Effector CD4-positive, alpha-beta T cell (primary cell): Measurements from ENCODE around the gene SLC8A1.

Source experiments
- DNase-seq: peaks from one replicate; pipeline ENCODE4 v3.0.0-alpha.2; 2020

The SLC8A1 gene

DNA sequence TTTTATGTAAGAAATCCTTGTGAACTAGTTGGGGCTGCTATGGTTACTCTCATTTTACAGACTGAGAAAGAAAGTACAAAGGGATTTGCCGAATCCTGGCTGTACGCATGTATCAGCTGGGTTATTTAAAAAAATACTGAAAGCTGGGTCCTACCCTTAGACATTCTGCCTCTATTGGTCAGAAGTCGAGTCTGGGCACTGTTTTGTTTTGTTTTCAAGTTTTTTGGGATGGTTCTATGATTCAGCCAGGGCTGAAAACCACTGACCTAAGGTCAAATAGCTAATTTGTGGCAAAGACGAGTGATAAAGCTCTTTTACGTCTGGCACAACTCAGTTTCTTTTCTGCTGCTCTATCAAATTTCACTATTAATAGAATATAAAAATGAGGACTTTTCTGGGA lies 5.9 kb upstream of the SLC8A1 start:
- no peak for DNase-seq

DNA sequence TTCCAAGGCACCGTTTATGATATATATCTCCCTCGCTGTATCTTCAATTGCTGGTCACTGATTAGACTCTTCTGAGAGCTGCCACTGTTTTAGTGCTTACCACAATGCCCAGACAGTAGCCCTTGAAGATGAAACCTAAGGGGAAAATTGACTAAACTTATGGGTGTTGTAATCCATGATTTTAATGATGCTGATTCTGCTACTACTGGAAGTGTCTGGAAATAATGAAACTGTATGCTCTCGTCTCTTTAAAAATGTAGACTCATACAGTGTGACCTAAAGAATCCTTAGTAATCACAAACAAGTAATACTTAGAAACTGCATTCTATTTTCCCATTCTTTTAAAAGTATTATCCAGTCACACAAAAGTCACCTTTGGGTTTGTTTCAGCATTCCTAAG lies 5.5 kb upstream of the SLC8A1 start:
- no peak for DNase-seq

DNA sequence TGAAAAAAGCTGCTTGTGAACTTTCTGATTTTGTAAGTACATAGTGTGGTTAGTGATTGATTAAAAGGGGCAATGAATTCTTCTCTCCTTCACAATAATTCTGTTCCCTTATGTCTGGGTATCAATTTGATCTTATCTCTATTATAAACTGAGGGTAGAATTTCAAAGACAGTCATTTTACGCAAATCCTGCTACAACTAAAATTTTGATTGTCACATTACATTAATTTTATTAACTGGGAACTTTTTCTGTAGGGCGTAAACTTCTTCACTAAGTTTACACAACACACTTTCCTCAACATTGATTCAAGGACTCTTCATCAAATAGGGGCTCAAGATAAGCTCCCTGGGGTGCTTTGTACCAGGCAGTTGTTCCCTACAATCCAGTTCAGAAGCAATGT lies 5.0 kb upstream of the SLC8A1 start:
- no peak for DNase-seq

- no peak for DNase-seq
Measured at GRCh38 chr2:40455661-40456060, 3.8 kb upstream of the SLC8A1 start.

DNA sequence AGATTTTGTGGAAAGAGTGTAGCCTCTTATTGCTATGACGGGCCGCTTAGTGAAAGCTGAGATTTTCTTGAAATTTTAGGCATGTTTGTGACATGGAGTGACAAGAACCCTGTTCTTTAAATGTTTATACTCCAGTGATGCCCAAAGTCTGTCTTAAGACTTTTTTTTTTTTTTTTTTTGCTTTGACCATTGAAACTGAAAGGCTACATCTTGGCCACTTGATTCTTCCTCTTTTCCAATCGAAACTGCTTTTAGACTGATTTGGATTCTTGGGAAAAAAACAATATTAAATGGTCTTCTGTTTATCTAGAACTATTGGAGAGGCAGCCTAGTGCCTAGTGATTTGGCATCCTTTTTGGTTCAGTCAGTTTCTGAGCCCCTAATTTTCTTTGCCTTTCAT lies 2.4 kb upstream of the SLC8A1 start:
- no peak for DNase-seq

GRCh38 chr2:40452786-40453185 lies 896 bp upstream of the SLC8A1 start:
- no peak for DNase-seq

DNA sequence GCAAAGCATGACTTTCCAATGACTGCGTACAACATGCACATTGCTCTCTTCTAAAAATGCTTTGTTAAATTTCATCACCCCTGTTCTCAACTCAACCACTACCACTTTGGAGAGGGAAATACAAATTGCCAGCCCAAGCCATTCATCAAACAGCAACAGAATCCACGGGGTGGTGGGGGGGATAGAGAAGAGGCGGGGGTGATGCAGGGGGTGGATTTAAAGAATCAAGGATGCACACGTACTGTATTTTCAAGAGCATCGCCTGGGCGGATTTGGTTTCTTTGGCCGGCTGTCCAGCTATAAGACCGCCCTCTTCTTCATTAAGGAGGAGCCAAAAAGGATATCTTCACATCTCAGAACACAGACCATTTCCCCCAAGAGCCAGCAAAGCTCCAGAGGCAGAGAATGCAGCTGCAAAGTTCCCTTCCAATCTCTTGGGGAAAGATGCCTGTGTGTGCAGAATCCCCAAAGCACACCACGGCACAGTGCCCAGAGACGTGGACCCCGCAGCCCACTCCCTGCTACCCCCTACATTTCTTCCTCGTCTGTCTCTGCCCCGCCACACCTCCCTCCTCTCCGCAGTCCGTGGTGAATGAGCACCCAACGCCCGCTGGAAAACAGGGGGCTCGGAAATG lies 977 bp downstream of the SLC8A1 start:
- no peak for DNase-seq

DNA sequence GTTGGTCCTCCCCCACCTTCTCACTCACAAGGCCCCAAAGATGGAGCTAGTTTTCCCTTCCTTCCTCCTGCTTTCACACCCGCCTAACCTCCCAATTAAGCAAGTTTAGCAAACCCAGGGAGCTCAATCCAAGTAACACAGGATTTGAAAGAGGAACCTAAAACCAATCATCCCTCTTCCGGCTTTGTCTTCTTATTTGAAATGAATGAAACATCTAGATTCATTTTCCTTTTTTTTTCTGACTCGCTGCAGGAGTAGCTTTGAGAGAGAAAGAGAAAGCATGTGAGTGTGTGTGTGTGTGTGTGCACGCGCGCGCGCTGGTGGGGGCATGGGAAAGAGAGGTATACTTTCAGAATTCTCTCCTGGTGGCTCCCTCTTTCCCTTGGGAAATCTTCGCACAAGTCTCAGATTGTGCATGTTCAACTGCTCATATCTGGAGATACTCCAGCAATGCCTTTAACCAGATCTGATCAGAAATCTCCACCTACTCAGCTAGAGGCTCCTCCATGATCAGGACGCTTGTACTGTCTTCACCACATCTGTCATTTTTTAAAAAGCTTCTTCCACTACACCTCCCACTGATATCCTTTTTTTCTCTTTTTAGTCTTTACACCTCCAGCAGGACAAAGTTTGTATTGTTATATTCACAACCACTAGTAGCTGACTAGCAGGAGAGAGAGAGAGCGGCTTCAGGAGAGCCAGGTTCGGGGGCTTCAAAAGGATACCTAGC lies 1.7 kb downstream of the SLC8A1 start:
- no peak for DNase-seq

DNA sequence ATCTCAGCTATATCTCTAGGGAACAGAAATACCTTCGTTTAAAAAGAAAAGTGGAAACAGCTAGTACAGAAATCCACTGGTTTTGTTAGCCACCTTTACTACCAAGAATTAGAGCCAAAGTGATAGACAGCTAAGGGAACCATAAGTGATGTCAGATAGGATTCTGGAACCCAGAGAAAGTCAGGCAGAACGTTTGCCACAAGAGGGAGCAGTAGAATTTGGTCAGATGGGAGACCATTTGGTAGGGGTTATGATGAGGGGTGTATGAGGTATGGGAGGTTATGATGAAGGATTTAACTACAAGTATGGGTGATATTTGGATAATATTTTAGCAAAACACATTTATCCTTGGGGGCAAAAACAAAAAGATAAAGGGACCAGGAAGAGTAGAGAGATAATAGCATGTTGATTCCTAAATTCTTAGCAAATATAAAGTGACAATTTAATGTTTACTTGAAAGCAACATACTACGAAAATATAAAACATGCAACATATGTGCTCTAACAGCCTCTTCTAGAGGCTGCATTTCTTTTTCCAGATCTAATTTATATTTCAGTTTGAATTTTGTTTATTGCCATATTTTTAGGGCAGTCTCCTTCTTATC lies 3.3 kb downstream of the SLC8A1 start:
- no peak for DNase-seq

GRCh38 chr2:40445467-40445866 lies 6.4 kb downstream of the SLC8A1 start:
- DNase-seq: no peak

- DNase-seq: no peak
Measured at GRCh38 chr2:40440835-40441234, 11.1 kb downstream of the SLC8A1 start.

DNA sequence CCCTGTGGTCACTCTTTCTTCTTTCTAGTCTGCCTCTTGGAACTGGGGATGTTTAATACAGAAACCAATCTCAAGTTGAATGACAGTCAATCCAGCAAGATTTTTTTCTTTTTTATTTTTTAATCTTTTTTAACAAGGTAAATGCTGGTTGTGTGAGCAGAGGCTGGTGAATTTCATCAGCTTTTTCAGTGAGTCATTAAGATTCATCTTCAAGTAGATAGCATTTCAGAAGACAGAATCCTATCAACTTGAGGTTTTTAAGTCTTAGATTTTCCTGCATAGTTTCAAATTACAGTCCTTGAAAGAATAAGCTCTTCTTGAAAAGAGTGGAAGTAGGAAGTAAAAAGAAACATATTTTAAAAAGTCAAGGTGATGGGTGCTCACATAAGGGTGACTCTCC lies 12.4 kb downstream of the SLC8A1 start:
- no peak for DNase-seq

GRCh38 chr2:40436093-40436475 lies 15.8 kb downstream of the SLC8A1 start:
- no peak for DNase-seq

DNA sequence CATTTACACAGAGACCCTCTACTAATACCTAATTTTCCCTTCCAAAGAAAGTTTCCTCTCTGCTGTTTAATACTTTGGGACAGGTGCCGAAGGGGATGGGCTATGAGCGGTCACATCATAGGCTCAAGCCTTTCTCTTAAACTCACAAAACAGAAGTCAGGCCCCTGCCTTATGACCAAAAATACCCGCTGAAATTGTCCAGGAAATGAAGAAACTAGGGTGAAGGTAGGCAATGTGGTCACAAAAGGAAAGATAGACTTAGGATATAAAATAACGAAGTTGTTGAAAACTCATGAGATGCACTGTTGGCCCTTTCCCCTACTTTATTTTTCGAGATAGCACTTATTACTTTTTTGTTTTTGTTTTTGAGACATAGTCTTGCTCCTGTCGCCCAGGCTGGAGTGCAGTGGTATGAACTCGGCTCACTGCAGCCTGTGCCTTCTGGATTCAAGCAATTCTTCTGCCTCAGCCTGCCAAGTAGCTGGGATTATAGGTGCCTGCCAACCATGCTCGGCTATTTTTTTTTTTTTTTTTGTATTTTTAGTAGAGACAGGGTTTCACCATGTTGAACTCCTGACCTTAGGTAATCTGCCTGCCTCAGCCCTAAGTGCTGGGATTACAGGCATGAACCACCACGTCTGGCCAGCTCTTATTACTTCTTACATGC lies 16.3 kb downstream of the SLC8A1 start:
- no peak for DNase-seq

GRCh38 chr2:40434731-40435271 lies 17.1 kb downstream of the SLC8A1 start:
- DNase-seq: no peak

DNA sequence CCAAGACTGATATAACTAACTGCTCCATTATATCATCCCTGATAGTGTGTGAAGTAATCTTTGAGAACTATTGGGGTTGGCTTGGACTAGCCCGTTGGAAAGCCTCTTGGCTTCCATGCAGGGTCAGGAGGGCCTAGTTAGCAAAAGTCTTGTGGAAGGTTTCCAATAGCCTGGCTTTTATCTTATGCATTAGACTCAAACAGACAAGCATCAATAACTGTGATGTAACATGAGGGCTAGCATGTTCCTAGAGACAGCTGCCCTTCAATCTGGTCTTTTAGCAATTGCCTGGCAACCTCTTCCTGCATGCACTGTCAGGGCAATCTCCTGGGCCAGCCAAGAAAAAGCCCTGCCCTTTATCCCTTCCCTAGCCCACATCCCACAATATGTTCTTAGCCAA lies 18.2 kb downstream of the SLC8A1 start:
- DNase-seq: no peak

DNA sequence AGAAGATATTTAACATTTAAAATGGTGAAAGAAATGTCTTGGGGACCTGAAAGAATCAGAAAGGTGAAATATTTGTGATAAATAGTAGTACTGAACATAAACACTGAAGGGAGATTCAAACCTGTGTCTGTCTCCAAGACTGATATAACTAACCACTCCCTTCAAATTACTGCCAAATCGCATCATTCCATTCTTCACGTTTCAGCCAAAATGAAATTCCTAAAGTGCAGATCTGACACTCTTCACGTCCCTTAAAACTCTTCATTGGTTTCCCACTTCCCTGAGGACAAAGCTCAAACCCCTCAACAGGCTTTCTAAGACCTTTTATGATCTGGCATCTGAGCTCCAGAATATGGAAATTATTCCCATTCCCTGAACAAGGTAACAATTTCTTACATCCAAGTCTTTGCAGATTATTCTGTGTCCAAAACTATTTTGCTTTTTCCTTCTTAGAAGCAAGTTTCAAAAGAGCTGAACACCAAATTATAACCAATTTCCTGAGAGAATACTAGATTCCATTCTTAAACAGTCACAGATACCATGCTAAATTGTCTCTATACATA lies 18.9 kb downstream of the SLC8A1 start:
- no peak for DNase-seq

DNA sequence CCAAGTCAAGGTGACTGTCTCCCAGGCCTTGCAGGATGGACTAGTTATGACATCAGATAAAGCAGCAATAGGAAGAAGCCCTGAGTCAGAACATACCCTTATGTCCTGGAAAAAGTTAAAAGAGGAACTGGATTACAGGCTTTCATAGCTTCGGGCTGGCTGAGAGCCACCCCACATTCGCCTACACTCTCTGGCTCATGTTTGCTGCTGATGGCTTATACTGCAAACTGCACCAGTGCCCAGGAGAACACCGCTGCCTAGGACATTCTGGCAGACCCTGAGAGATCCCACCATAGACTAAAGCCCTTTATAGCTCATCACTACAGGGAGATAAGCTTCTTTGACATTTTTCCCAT lies 20.3 kb downstream of the SLC8A1 start:
- DNase-seq: no peak

DNA sequence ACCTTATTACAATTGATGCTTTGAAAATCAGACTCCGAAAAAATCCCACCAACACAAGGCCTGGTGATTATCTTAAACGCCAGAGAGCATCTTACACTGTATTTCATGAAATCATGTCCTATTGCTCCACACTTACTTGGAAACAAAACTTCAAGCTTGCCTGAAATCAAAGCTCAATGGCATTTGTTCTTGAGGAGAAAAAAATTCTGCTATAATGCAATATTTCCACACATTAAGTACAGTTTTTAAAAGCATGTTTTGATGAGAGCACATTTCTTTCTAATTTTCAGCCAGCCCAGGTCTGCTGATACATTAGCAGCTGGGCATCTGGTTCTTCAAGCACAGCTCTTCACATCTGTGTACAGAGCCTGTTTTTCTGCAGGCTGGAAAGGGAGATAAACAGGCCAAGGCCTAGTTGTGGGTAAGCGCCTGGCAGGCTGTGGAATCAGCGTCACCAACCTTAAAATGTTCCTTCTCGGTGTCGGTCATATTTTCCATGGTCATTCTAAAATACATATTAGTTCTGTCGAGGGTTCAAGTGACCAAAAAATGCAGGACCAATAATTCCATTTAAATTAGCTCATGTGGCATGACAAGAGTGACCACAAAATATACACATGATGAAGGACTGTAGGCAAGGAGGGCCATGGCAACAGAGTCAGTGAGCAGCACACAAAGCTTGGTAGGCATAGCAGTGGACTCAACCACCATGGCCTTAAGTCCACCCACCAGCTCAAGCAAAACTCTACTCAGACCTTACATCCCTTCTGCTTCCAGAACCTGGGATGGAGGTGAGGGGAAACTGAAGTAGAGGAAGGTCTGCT lies 20.9 kb downstream of the SLC8A1 start:
- no peak for DNase-seq

- DNase-seq: no peak
Measured at GRCh38 chr2:40428439-40428838, 23.5 kb downstream of the SLC8A1 start.

- DNase-seq: no peak
Measured at GRCh38 chr2:40421631-40422297, 30.1 kb downstream of the SLC8A1 start.

- no peak for DNase-seq
Measured at GRCh38 chr2:40420478-40420877, 31.4 kb downstream of the SLC8A1 start.
